Daoy (cell line): ENCODE results near the gene NATD1. TPM values are rescaled to one million over a fixed set of nuclear protein-coding genes. Genes with fewer than 3 reads are reported as not detected.

ENCODE experiments used
- DNase-seq: peaks from one replicate; pipeline ENCODE4 v3.0.0-alpha.2; 2015; ENCODE audit warnings: low read depth
- total RNA-seq: library from RNA; depleted of rRNA; stranded (reverse); fragments of >200 nt; shearing (Covaris generic); gene quantifications from 2 replicates; pipeline ENCODE4 v1.2.3, GENCODE V29; 2014

Gene NATD1
- total RNA-seq, 1 experiment from 2014 or later, result 0.86 TPM

DNA sequence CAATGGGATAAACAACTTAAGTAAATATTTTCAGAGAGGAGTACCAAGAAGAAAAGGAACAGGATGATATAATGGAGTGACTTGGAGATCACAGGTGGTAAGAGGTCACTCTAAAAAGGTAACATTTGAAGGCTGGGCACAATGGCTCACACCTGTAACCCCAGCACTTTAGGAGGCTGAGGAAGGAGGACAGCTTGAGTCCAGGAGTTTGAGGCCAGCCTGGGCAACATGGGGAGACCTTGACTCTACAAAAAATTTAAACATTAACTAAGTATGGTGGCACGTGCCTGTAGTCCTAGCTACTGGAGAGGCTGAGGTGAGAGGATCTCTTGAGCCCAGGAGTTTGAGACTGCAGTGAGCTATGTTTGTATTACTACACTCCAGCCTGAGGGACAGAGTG, 35.9 kb downstream of the NATD1 start:
- no peak for DNase-seq

DNA sequence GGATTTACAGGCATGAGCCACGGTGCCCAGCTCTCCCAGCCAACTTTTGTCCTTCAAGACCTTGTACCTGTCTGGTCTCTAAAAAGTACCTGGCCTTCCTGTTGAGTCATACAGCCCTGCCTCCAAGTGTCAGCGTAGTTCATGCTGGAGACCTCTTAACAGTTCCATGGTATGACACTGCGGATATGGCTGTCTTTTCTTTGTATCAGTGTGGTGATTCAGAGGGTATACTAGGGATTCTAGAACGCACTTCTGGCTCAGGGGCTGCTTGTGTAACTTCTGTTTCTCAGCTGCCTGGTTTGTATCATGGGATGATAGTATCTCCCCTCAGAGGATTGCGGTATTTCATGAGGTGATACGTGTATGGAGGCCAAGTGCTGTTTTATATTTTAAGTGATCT, 37.3 kb downstream of the NATD1 start:
- no peak for DNase-seq

DNA sequence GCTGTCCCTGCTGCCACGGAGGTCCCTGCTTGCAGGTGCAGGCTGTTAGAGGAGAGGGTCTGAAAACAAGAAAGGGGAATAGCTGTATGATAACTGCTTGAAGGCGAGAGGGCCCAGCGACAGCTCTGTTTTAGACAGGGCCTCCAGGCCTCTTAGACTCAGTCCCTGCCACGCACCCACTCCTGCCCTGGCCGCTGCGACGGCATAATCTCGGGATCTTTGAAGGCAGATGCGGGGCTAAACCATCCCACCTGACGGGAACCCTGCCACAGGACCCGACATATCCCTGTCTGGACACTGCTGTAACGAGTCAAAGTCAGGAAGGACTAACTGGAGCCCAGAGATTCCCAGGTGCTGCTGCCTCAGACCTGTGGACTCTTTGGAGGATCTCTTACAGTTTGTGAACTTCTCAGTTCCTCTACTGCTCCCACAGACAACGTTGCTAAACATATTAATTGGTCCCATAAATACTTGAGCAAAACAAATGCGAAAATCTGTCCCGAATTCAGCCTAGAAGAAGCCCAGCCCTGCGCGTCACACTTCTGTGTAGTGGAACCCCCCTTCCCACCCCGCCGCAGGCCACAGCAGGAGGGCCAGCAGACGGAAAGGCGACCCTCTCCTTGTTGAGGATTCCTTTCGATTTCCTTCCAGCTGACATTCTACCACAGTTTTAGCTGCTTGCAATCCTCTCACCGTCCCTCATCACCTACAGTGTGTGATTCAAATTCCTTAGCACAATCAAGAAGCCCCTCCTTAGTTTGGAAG, 38.3 kb downstream of the NATD1 start:
- DNase-seq, result peak; percentile 23

DNA sequence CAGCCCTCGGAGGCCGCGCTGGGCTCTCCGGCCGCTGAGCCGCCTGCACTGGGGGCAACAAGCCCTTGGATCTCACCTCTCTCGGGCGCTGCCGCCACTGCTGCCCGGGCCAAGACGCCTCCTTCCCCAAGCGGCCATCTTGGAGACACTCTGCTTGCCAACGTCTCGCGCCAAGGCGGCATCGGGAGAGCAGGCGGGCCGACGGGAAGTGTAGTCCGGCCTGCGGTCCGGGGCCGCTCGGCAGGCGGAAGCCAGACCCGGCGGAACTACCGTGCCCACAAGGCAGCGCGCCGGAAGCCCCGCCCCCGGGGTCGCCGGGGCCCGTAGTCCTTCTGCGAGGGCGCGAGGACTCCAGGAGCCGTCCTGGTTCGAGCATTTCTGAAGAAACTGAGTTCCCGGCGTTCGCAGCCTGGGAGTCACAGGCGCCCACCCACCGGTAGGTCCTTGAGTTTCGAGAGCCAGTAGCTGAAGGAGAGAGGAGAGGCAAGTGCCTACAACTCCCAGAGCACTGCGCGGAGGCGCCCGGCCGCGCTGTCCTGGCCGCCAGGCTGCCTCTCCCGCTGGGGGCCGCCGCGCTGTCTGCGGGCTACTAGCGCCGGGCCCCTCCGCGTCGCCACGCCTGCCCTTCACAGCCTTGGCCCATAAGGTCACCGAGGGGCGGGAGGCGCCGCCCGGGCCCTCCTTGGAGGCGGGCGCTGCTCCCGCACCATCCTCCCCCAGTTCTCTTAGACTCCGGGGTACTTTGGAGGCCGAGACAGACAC, 39.0 kb downstream of the NATD1 start, which contains the start of gene TMEM11:
TMEM11 (minus strand) TSS at position 147 of the 762 bp plus-strand sequence; CDS start at position 138, 9 bp downstream.
- peak; percentile 98 for DNase-seq

DNA sequence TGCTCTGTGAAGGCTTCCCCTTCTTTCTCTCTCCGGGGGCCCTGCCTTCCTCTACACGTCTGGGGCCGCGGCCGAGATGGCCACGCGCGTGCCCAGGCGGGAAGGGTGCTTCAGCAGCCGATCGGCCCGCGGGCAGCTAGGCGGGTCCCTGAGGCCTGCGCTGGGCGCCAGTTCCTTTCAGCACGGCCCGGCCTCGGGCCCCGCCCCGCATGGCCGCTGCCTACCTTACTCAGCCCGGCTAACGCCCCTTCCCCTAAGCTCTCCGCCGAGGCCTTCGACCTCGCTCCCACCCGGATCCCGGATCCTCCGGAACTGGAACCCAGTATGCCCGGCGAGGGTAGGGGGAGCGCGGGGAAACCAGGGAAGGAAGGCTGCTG, 39.6 kb downstream of the NATD1 start:
- DNase-seq, result peak; percentile 49

DNA sequence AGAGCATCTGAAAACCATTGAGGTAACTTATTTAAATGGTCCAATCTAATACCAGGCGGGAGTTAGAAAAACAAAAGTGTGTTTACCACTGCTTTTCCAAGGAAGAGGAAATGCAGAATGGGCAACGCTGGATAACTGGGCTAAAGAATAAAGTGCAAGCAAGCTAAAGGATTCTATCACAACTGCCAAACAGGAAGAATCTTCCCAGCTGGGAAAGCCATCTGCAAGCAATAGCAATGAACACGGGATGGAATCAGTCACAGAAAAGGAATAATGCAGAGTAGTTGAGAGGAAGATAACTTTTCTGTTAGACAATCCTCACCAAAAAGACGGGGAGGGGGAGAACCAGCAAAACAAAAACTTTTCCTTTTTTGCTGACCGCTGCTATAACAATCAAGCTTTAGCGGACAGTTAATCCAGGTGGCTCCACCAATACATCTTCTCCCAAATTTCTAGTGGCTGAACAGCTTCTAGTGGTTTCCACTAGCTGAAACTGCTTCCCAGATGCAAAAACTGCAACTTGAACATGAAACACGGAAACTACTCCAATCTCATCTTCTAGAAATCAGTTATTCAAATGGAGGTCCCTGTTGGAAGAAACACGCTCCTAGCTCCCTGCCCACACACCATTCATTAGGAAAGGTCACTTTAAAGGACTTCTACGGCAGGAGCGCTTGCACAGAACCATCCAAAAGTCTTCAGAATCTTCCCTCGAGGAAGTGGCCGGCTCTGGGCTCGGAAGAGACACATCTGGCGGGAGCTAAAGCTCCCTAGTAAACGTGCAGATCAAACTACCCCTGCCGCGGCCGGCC, 40.2 kb downstream of the NATD1 start:
- DNase-seq, result no peak

DNA sequence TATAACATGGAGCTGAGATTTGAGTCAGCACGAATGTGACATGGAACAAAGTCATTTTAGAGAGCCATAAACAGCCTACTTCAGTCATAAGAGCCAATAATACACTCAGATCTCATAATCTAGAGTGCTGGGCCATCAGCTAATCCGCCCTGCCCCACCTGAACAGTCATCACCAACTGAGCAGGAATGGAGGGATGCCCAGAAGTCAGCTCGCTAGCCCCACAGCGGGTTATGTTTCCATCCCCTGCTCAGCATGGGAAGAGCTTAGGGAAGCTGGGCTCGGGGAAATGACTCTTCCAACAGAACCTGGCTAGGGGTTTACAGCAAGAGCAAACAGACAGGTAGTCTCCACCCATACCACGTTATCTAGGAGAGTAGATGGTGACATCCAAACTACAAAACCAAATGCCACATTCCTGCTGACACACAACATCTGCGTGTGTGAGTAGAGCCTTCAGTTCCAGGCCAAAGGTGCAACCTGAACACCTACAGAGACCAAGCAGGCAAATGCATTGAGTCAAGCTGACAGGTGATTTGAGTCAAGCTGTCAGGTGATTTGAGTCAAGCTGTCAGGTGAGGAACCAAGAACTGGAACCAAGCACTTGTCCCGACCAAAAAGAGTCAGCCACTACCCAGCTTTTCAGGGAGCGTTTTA, 41.3 kb downstream of the NATD1 start:
- DNase-seq, result no peak

DNA sequence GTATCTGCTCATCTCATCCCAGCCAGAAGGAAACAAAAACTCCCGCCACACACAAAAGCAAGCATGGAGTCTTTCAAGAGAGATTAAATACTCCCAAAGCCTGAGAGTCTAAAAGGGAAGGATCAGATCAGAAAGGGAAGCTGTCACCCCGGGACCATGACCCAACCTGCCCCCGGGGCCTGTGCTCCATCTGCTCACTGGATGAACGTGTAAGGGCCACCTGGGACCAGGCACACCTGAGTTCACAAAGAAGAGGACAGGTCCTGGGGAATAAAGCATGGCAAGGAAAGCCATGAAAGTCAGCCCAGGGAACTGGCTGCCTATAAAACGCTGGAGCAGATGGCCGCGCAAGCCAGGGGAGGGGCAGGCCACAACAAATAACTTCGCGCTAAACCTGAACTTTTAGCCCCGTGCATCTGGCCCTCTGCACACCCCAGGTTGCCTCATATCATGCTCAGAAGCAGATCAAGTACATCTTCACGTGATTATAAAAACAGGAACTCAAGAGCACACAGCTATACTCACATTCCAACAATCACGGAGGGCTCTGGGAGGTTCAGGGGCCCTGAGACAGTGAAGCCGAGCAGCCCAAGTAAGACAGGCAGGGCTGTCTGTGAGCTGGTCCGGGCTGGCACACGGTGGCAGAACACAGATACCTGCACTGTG, 42.7 kb downstream of the NATD1 start:
- DNase-seq, result no peak

DNA sequence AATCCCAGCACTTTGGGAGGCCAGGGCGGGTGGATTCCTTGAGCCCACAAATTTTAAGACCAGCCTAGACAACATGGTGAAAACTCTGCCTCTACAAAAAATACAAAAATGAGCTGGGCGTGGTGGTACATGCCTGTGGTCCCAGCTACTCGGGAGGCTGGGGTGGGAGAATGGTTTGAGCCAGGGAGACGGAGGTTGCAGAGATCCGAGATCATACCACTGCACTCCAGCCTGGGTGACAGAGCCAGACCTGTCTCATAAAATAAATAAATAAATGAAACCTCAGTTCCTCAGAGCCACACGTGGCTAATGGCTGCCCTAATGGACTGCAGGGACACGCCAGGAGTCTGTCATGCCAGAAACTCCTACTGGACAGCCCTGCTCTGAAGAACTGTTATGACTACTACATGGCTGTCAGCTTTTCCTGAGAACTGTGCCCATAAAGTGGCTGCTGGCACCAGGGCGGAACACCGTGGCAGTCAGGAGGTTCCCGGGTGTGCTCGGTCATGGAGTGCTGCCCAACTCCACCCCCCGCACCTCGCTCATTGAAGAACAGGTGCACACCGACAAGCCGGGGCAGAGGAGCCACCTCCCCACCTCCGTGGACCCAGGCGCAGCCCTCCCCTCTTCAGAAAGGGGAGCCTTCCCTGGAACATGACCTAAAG, 43.6 kb downstream of the NATD1 start:
- no peak for DNase-seq

DNA sequence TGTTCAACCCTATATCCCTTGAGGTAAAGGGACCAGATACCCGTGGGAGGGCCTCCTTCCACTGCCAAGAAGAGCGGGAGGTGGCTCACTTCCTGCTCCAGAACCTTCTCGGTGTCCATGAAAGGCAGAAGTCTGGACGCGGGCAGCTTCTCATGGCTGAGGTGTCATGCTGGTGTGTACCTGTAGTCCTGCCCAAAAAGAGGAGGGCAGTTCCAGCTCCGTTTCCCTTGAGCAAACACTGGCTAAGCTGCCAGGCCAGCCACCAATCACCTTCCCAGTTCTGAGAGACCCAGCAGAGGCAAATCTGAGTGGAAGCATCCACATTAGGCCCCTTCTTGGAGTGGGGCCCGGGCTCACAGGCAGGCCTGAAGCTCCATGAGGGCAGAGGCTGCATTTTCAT, 44.9 kb downstream of the NATD1 start:
- DNase-seq, result no peak

DNA sequence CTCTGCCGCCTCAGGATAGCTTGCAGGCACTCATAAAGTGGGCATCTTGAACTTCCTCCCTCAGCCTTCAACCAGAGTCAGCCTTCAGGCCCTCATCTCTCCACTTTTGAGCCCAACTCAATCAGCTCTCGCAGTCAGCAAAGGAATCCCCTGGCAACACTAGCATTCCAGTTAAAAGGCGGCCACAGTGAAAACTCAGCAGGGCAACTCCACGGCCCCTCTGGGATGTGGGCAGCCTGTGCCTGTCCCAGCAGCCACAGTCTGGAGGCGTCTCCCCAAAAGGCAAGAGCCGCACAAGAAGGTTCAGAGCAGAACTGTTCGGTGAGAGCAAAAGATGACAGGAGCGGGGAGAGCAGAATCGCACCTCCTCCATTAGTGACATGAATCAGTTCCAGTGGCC, 48.3 kb downstream of the NATD1 start:
- no peak for DNase-seq

DNA sequence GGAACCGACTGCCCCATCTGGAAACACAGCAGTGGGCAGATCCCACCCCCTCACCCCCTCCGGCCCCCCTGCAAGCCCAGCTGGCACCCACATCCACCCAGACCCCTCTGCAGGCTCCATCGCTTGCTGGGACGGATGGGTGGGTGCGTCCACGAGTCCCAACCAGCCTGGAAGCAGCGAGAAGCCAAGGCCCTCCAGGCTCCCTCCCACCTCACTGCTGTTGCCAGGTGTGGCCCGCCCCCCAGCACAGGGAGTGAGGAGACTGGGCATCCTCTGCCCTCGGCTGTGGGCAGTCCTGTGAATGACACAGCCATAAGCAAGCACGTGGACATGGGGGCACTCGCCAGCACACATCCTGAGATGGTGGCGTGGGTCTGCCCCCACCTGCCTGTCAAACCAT, 50.7 kb downstream of the NATD1 start:
- DNase-seq, result no peak

DNA sequence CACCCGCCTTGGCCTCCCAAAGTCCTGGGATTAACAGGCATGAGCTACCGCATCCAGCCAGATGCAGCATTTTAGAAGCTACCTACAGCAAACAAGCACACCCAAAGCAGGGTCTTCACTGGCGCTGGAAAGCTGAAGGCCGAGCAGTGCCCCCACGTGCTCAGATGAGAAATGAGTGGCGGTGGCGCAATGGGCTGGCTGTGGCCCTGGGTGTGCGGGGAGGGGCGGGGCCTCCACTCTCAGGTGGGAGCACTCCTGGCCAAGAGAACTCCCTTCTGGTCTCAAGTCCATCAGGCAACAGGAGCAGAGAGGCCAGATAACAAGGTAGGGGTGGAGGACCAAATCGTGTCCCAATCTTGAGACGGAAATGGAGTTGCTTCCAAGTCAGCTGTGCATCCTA, 51.3 kb downstream of the NATD1 start:
- no peak for DNase-seq

DNA sequence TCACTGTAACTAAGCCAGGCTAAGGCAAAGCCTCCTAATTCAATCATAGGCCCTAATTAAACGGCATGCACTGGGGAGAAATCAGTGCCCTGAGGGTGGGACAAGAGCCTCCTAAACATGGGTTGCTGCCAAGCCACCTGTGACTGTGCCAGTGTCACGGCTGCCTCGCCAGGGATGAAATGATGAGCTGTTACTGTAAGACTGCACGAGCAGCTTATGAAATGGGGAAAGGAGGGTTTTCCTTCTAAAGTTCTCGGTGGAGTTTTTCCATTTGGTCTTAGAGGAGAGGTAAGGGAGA, 52.0 kb downstream of the NATD1 start:
- DNase-seq, result no peak

DNA sequence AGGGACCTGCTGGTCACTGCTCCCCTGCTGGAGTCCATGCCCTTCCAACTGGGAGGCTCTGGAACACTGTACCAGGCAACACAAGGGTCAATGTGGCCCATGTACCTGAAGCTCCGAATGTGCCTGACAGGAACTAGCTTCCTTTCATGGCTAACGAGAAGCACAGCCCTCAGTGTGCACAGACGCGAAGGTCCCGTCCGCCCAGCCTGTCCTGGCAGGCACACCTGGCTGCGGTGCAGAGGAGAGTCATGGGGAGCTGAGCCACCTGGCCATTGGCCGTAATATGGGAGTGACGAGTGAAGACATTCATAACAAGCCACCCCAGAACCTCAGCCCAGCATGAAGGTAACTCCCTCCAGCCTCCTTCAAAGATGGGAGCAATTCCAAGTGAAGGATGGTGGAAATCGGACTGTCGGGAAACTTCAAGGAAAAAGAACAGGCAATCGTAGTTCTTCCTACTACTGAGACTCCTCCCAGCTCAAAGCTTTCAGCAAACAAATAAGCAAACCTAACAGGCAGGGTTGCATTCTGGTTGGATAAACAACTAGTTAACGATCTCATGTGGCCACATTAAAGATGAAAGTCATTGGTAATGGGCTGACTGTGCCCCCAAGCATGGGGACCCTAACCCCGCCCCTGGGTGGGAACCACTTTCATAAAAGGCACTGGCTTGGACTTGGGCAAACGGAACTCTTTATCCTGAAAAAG, 52.5 kb downstream of the NATD1 start:
- no peak for DNase-seq

DNA sequence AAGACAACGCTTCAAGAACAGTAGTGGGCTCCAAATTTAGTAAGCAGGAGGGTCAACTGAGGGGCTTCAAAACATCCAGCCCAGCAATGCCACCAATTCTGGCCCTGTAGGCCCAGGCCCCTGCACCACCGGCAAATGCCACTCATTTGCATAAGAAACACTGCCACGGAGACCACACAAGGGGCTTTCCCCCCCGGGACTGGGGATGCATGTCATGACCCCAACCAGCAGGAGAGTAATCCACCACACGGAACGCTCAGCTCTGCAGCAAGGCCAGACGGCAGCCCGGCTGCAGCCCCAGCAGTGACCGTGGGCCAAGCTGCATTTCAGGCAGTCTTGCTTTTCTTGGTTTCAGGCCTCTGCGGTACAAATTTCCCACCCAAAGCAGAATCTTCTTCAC, 53.4 kb downstream of the NATD1 start:
- no peak for DNase-seq

DNA sequence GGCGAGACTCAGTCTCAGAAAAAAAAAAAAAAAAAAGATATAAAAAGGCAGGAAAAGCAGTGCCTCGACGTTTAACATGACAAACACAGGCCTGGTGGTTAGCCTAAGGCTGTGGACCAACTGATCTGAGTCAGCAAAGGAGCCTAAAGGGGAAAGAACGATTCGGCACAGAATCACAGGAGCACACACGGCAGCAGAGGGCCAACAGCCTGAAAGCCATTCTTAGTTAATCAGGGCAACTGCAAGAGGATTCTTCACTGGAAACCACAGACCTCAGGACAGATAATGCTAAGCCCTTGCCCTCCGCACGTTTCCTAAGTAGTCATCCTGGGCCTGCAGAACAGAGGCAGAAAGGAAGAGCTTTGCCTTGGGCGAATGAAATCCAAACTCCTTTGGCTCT, 53.9 kb downstream of the NATD1 start:
- peak; percentile 43 for DNase-seq

DNA sequence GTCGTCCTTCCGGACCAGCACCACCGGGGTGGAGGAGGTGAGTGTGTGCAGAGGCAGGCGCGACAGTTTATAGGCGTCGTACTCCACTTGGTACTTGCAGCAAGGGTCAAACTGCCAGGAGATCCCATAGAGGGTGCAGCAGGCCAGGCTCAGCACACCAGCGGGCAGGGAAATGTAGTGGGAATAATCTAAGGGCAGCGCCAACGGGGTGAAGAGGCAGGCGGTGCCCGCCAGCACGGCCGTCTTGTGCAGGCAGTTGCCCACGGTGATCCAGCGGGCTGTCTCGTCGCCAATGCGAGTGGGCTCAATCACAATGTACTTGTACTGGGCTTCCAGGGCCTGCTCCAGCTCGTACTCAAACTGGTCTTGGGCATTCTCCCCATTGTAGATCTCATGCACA, 54.8 kb downstream of the NATD1 start:
- no peak for DNase-seq

DNA sequence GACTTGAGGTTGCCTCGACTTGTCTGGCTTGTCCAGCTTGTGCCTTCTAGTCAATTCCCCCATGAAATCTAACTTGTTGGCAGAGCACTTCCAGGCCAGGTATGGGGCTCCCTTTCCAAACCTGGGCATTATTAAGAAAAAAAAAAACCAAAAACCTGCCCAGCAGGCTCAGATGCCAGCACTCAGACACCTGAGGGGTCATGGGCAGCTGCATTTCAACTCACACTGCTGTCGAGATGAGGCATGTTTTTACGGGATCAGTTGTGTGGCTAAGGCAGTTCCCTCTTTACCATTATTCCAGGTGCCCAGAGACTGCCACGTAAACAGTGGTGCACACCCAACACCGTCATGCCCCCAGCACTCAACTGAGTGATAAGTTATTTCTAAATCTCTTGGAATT, 57.1 kb downstream of the NATD1 start:
- DNase-seq, result no peak

DNA sequence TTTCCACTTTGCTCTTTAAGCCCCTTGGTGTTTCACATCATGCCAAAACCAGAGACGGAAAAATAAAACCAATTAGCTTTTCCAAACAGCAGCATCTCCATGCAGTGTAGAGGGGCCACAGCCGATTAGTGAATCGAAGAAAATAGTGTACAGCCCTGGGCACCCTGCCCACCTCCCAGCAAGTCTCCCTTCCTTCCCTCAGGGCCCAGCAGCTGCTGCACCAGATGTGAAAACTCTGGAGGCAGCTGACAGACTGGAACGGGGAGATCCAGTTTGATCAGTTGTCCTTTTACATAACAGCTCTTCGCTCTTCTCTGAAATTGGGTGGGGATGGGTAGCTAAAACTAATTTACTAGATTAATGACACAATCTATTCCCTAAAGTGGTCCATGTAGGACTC, 58.5 kb downstream of the NATD1 start:
- DNase-seq, result no peak
